Adipocyte (in vitro differentiated cells): ENCODE results near the gene LRFN3.
"Not testable (repeated sequence)": the region's sequence is repeated elsewhere in the genome, so short reads cannot be mapped to it uniquely, and the experiment has no call there.

Experiments
- DNase-seq: peaks from one replicate; pipeline ENCODE4 v3.0.0-alpha.2; 2015; ENCODE audit warnings: low read depth
- H3K27me3 ChIP-seq: replicated peaks from 2 replicates; pipeline ENCODE4 v1.7.0; 2013; ENCODE audit warnings: mild to moderate bottlenecking, low read length, moderate library complexity; ENCODE audit not compliant: control insufficient read depth, insufficient read depth
- H3K36me3 ChIP-seq: 2 replicates; pipeline ENCODE4 v1.7.0; 2013; ENCODE audit warnings: low read length, mild to moderate bottlenecking, moderate library complexity; ENCODE audit not compliant: control insufficient read depth, insufficient read depth, severe bottlenecking
- H3K4me1 ChIP-seq: 2 replicates; pipeline ENCODE4 v1.7.0; 2013; ENCODE audit warnings: mild to moderate bottlenecking, low read length, moderate library complexity; ENCODE audit not compliant: control insufficient read depth, insufficient read depth
- H3K4me3 ChIP-seq: 2 replicates; pipeline ENCODE4 v1.7.0; 2013; ENCODE audit warnings: mild to moderate bottlenecking, low read length, moderate library complexity
- H3K9ac ChIP-seq: 2 replicates; pipeline ENCODE4 v1.7.0; 2013; ENCODE audit warnings: mild to moderate bottlenecking, low read length, moderate library complexity
- H3K9me3 ChIP-seq: 2 replicates; pipeline ENCODE4 v1.7.0; 2013; ENCODE audit warnings: mild to moderate bottlenecking, low read length, moderate library complexity; ENCODE audit not compliant: control insufficient read depth

The LRFN3 gene

GRCh38 chr19:35959968-35960320, 23.8 kb downstream of the LRFN3 start:
- Histone ChIP-seq H3K4me1 (peaks cover 5% of the 10 kb centered on the region), H3K36me3 (no peaks in the 10 kb centered on the region), H3K9me3 (no peaks in the 10 kb centered on the region), H3K27me3 (peaks cover 44% of the 10 kb centered on the region), H3K9ac (no peak overlapping the region), H3K4me3 (no peak overlapping the region)
- DNase-seq, result no peak

- no peak overlapping the region for H3K9ac ChIP-seq
- peaks cover 44% of the 10 kb centered on the region for H3K27me3 ChIP-seq
- peaks cover 5% of the 10 kb centered on the region for H3K4me1 ChIP-seq
- no peaks in the 10 kb centered on the region for H3K36me3 ChIP-seq
- no peaks in the 10 kb centered on the region for H3K9me3 ChIP-seq
- no peak for DNase-seq
- no peak overlapping the region for H3K4me3 ChIP-seq
These were observed 24.3 kb downstream of the LRFN3 start for GRCh38 chr19:35960432-35960972.

- peaks cover 5% of the 10 kb centered on the region for H3K4me1 ChIP-seq
- H3K9ac ChIP-seq, result no peak overlapping the region
- no peaks in the 10 kb centered on the region for H3K9me3 ChIP-seq
- peak; percentile 53 for DNase-seq
- peaks cover 33% of the 10 kb centered on the region for H3K27me3 ChIP-seq
- H3K4me3 ChIP-seq, result no peak overlapping the region
- H3K36me3 ChIP-seq, result no peaks in the 10 kb centered on the region
These were observed 27.3 kb downstream of the LRFN3 start for GRCh38 chr19:35963514-35963913.

GRCh38 chr19:35966771-35967170, 30.6 kb downstream of the LRFN3 start:
- Histone ChIP-seq H3K9me3 (no peaks in the 10 kb centered on the region), H3K4me3 (no peak overlapping the region), H3K4me1 (no peaks in the 10 kb centered on the region), H3K36me3 (no peaks in the 10 kb centered on the region), H3K27me3 (peaks cover 7% of the 10 kb centered on the region), H3K9ac (no peak overlapping the region)
- no peak for DNase-seq

GRCh38 chr19:35973487-35973886, 37.3 kb downstream of the LRFN3 start:
- Histone ChIP-seq H3K36me3 (no peaks in the 10 kb centered on the region), H3K27me3 (peaks cover 21% of the 10 kb centered on the region), H3K9me3 (no peaks in the 10 kb centered on the region), H3K4me1 (no peaks in the 10 kb centered on the region), H3K4me3 (no peak overlapping the region), H3K9ac (no peak overlapping the region)
- no peak for DNase-seq

- Histone ChIP-seq H3K9me3 (no peaks in the 10 kb centered on the region), H3K9ac (no peak overlapping the region), H3K4me1 (no peaks in the 10 kb centered on the region), H3K27me3 (peaks cover 17% of the 10 kb centered on the region), H3K4me3 (no peak overlapping the region), H3K36me3 (no peaks in the 10 kb centered on the region)
- DNase-seq, result peak; percentile 50
These were observed 39.5 kb downstream of the LRFN3 start for GRCh38 chr19:35975608-35976214.

- Histone ChIP-seq H3K9ac (no peak overlapping the region), H3K27me3 (peaks cover 28% of the 10 kb centered on the region), H3K36me3 (no peaks in the 10 kb centered on the region), H3K4me1 (no peaks in the 10 kb centered on the region), H3K4me3 (no peak overlapping the region), H3K9me3 (no peaks in the 10 kb centered on the region)
- DNase-seq, result no peak
These were observed 41.5 kb downstream of the LRFN3 start for GRCh38 chr19:35977446-35978222.

GRCh38 chr19:35978271-35978670, 42.1 kb downstream of the LRFN3 start:
- no peaks in the 10 kb centered on the region for H3K9me3 ChIP-seq
- DNase-seq, result no peak
- H3K9ac ChIP-seq, result no peak overlapping the region

GRCh38 chr19:35978832-35979365, 42.7 kb downstream of the LRFN3 start:
- H3K9ac ChIP-seq, result no peak overlapping the region
- DNase-seq, result no peak
- no peaks in the 10 kb centered on the region for H3K36me3 ChIP-seq
- peaks cover 27% of the 10 kb centered on the region for H3K27me3 ChIP-seq
- H3K4me1 ChIP-seq, result no peaks in the 10 kb centered on the region
- H3K4me3 ChIP-seq, result no peak overlapping the region
- H3K9me3 ChIP-seq, result no peaks in the 10 kb centered on the region

More at GRCh38 chr19:35978271-35978670, 42.1 kb downstream of the LRFN3 start:
- Histone ChIP-seq H3K4me3 (no peak overlapping the region), H3K27me3 (peaks cover 28% of the 10 kb centered on the region), H3K36me3 (no peaks in the 10 kb centered on the region), H3K4me1 (no peaks in the 10 kb centered on the region)

GRCh38 chr19:35980997-35981396, 44.8 kb downstream of the LRFN3 start:
- H3K27me3 ChIP-seq, result peaks cover 37% of the 10 kb centered on the region
- H3K36me3 ChIP-seq, DNase-seq: not testable (repeated sequence)

GRCh38 chr19:35983177-35983576, 47.0 kb downstream of the LRFN3 start:
- no peak overlapping the region for H3K4me3 ChIP-seq

More at GRCh38 chr19:35980997-35981396, 44.8 kb downstream of the LRFN3 start:
- not testable (repeated sequence) for H3K4me1 ChIP-seq, H3K9ac ChIP-seq, H3K9me3 ChIP-seq, H3K4me3 ChIP-seq

More at GRCh38 chr19:35983177-35983576, 47.0 kb downstream of the LRFN3 start:
- no peak for DNase-seq
- H3K9me3 ChIP-seq, result no peaks in the 10 kb centered on the region
- peaks cover 35% of the 10 kb centered on the region for H3K27me3 ChIP-seq
- no peaks in the 10 kb centered on the region for H3K4me1 ChIP-seq
- no peaks in the 10 kb centered on the region for H3K36me3 ChIP-seq
- no peak overlapping the region for H3K9ac ChIP-seq
